Measurements from ENCODE around the gene SRPX. TPM values are rescaled to one million over a fixed set of nuclear protein-coding genes. Genes with fewer than 3 reads are reported as not detected.

Gene SRPX
- total and polyA plus RNA-seq, 2 of the 4 experiments (the other 2 are of a cell fraction) = 35.5 to 81.5 TPM

- Histone ChIP-seq H4K5ac (ENCODE audit: low read depth, low read length) (no peak overlapping the region), H3K79me1 (ENCODE audit: low read depth in 1 of 2, low read length in 2 of 2) (peaks cover 0 to 16% of the 10 kb centered on the region in 2 experiments; a peak in 1 of 4 replicates), H3K18ac (ENCODE audit: low read depth, low read length) (no peak overlapping the region), H3K36me3 (ENCODE audit: control insufficient read depth, insufficient read depth, low read length) (no peaks in the 10 kb centered on the region), H3K4ac (ENCODE audit: low read depth, low read length) (no peak overlapping the region), H3K27me3 (ENCODE audit: control insufficient read depth, insufficient read depth, low read length) (peaks cover 6% of the 10 kb centered on the region; the same call in 1 of the 2 replicates), H4K91ac (ENCODE audit: insufficient read depth, low read depth, low read length) (no peak overlapping the region), H2BK5ac (ENCODE audit: low read depth, low read length, poor library complexity, severe bottlenecking) (no peak overlapping the region), H2BK15ac (ENCODE audit: low read depth, low read length) (no peak overlapping the region), H3K9me1 (ENCODE audit: insufficient read depth, low read length) (no peaks in the 10 kb centered on the region), H3K4me1 (ENCODE audit: control insufficient read depth, insufficient read depth, low read length) (no peaks in the 10 kb centered on the region), H3K9me3 (ENCODE audit: control insufficient read depth, insufficient read depth, low read length) (no peaks in the 10 kb centered on the region), H3K27ac (ENCODE audit: insufficient read depth, low read length) (no peak overlapping the region), H3K9ac (ENCODE audit: low read depth, low read length) (no peak overlapping the region), H3K56ac (ENCODE audit: extremely low read depth, insufficient read depth, low read length) (no peak overlapping the region), H2BK20ac (ENCODE audit: low read depth, low read length) (no peak overlapping the region), H3K14ac (replicated peaks; ENCODE audit: low read depth, low read length) (no peak overlapping the region), H2AK9ac (replicated peaks; ENCODE audit: low read depth, low read length, poor library complexity) (no peak overlapping the region), H2BK120ac (ENCODE audit: low read depth, low read length) (no peak overlapping the region), H3K4me2 (ENCODE audit: low read depth, low read length) (no peak overlapping the region), H3K4me3 (ENCODE audit: insufficient read depth, low read depth, low read length) (no peak overlapping the region), H2AK5ac (ENCODE audit: low read depth, low read length) (no peak overlapping the region), H3K23ac (ENCODE audit: low read depth, low read length) (no peak overlapping the region), H4K20me1 (ENCODE audit: insufficient read depth, low read length) (peaks cover 14% of the 10 kb centered on the region; the same call in 1 of the 2 replicates), H4K8ac (ENCODE audit: low read depth in 2 of 2, low read length in 2 of 2) (no peak overlapping the region), H2AFZ (replicated peaks; ENCODE audit: low read length, poor library complexity) (no peak overlapping the region)
- no peak for ATAC-seq (ENCODE audit: low read depth)
- intact Hi-C loops (cut with micrococcal nuclease) (no loop called here), dilution Hi-C loops (cut with HindIII; ENCODE audit: low sequenced_read_pairs, unreplicated experiment) (no loop called here), in situ Hi-C loops (cut with MboI; ENCODE audit: low sequenced_read_pairs) (no loop called here)
- CTCF ChIA-PET = interaction anchor here (1.0 kb wide), 1 partner anchor 14 kb away, joined by 3 read pairs; no protein-coding TSS in a partner anchor
- WGBS, 2 experiments (ENCODE audit: extremely low coverage in 2 of 2, insufficient read length in 1 of 2) = no CpG with 5 or more reads among the region's 3 CpGs
- DNase-seq = no peak
- POLR2A ChIA-PET (ENCODE audit: unreplicated experiment) = no interaction called here
- TF ChIP-seq USF2 (IDR thresholded peaks at IDR 0.05; ENCODE audit: low read depth, low read length) = no peak
- no peak for TF ChIP-seq FOS (IDR thresholded peaks at IDR 0.05; ENCODE audit: low read depth, low read length)
- TF ChIP-seq MXI1 (IDR thresholded peaks at IDR 0.05; ENCODE audit: borderline replicate concordance, low read depth, low read length) = no peak
- no peak for TF ChIP-seq CTCF (conservative IDR thresholded peaks at IDR 0.05; ENCODE audit: low read depth, low read length)
- TF ChIP-seq NFE2L2 (IDR thresholded peaks at IDR 0.05; ENCODE audit: low read depth, low read length) = no peak
- TF ChIP-seq RAD21 (IDR thresholded peaks at IDR 0.05; ENCODE audit: low read length) = no peak
- no peak for TF ChIP-seq RCOR1 (IDR thresholded peaks at IDR 0.05; ENCODE audit: insufficient replicate concordance, low read length)
- TF ChIP-seq ELK1 (IDR thresholded peaks at IDR 0.05; ENCODE audit: borderline replicate concordance, low read depth, low read length) = no peak
- TF ChIP-seq RFX5 (IDR thresholded peaks at IDR 0.05; ENCODE audit: low read depth, low read length) = no peak
- TF ChIP-seq BHLHE40 (IDR thresholded peaks at IDR 0.05; ENCODE audit: low read depth, low read length) = no peak
- TF ChIP-seq CHD1 (IDR thresholded peaks at IDR 0.05; ENCODE audit: low read depth, low read length) = no peak
- no peak for TF ChIP-seq MAZ (IDR thresholded peaks at IDR 0.05; ENCODE audit: borderline replicate concordance, low read depth, low read length)
- TF ChIP-seq CEBPB (IDR thresholded peaks at IDR 0.05; ENCODE audit: low read depth, low read length) = no peak
- no peak for TF ChIP-seq SMC3 (IDR thresholded peaks at IDR 0.05; ENCODE audit: low read depth, low read length)
- TF ChIP-seq MAFK (IDR thresholded peaks at IDR 0.05; ENCODE audit: low read depth, low read length) = no peak
- TF ChIP-seq POLR2A (IDR thresholded peaks at IDR 0.05; ENCODE audit: low read depth, low read length) = no peak
- no TSS peak for BruUV-seq (replicated peaks)
Observed at GRCh38 chrX:38206542-38206941, 14.1 kb downstream of the SRPX start.

Measured in IMR-90 (cell line).